ENCODE results near the gene ZNF280B.

DNA sequence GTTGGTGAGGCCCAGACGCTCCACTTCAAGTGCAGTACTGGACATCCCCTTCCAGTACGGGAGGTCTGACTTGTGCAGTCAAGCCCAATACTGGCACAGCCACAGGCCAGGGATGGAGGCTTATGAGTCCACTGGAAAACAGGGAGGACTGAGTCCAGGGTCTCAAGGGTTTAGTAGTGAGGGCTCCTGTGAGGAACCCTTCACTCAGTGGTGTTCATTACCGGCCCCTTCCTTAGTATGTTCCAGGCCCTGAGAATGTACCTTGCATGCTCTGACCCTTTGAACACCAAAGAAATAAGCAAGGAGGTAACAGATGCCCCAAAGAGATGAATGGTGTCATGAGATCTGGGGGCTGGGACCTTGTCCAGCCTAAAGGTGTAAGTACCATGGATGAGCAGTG lies 38.7 kb upstream of the ZNF280B start:
- no peak for TF ChIP-seq EZH2 (IDR thresholded peaks at IDR 0.05; ENCODE audit: low read length, unreplicated experiment)
- TF ChIP-seq CTCF (conservative IDR thresholded peaks at IDR 0.05; ENCODE audit: low read depth, low read length) = no peak
- no peak for TF ChIP-seq EZH2phosphoT487 (IDR thresholded peaks at IDR 0.05; ENCODE audit: borderline replicate concordance, low read length)
